HEK293 (cell line): ENCODE measurements around the gene PRSS2.

ENCODE experiments used
- CTCF ChIA-PET: fragments of 350-600 bp; formaldehyde crosslinking; extraction: SDS; loops from one replicate; lab custom pipeline; 2021; ENCODE audit warnings: antibody characterized with exemption; lab: Yijun Ruan, JAX
- POLR2A ChIA-PET: fragments of 300-600 bp; formaldehyde crosslinking; extraction: SDS; loops from one replicate; lab custom pipeline; 2020; ENCODE audit warnings: antibody characterized with exemption, inconsistent platforms; lab: Yijun Ruan, JAX
- H3K27ac ChIP-seq: fragments of 200-500 bp; sonication (Bioruptor generic); 2 replicates; pipeline ENCODE4 v1.5.1; 2014; ENCODE audit warnings: low read depth, low read length, control low read depth, inconsistent platforms; ENCODE audit errors: extremely low read depth
- H3K36me3 ChIP-seq, 2 experiments: fragments of 200-500 bp in 1 of 2; sonication (Bioruptor generic) in 1 of 2; 1 replicate in 1 of 2; 2 replicates in 1 of 2; pipeline ENCODE4 v1.5.1; 2014 to 2017; ENCODE audit warnings: inconsistent platforms in 2 of 2, low read length in 2 of 2; ENCODE audit not compliant: control insufficient read depth in 2 of 2, insufficient read depth in 1 of 2
- H3K4me1 ChIP-seq: fragments of 200-500 bp; sonication (Bioruptor generic); 2 replicates; pipeline ENCODE4 v1.5.1; 2014; ENCODE audit warnings: mild to moderate bottlenecking, low read length, inconsistent platforms; ENCODE audit not compliant: control insufficient read depth, insufficient read depth
- H3K4me3 ChIP-seq: 2 replicates; pipeline ENCODE4 v1.5.1; 2011; ENCODE audit warnings: low read depth, mild to moderate bottlenecking, control low read depth, low read length, moderate library complexity
- H3K9me3 ChIP-seq: fragments of 200-500 bp; sonication (Bioruptor generic); 2 replicates; pipeline ENCODE4 v1.5.1; 2014; ENCODE audit warnings: low read depth, low read length, inconsistent platforms; ENCODE audit not compliant: control insufficient read depth, insufficient read depth
- EGR2 ChIP-seq: fragments of 450-650 bp; formaldehyde crosslinking; IDR thresholded peaks from 2 replicates; pipeline ENCODE4 v1.5.1; 2016; ENCODE audit warnings: low read depth, missing biosample characterization, missing genetic modification characterization
- GLI4 ChIP-seq: fragments of 450-650 bp; formaldehyde crosslinking; IDR thresholded peaks from 2 replicates; pipeline ENCODE4 v1.5.1; 2016; ENCODE audit warnings: missing biosample characterization, missing genetic modification characterization
- KLF17 ChIP-seq: fragments of 450-650 bp; formaldehyde crosslinking; IDR thresholded peaks from 2 replicates; pipeline ENCODE4 v1.5.1; 2016; ENCODE audit warnings: missing biosample characterization, missing genetic modification characterization
- PRDM10 ChIP-seq: fragments of 450-650 bp; formaldehyde crosslinking; IDR thresholded peaks from 2 replicates; pipeline ENCODE4 v1.5.1; 2016; ENCODE audit warnings: missing biosample characterization, missing genetic modification characterization
- TSHZ1 ChIP-seq: fragments of 450-650 bp; formaldehyde crosslinking; IDR thresholded peaks from 2 replicates; pipeline ENCODE4 v1.5.1; 2016; ENCODE audit warnings: missing biosample characterization, missing genetic modification characterization, borderline replicate concordance
- YY2 ChIP-seq: fragments of 450-650 bp; formaldehyde crosslinking; IDR thresholded peaks from 2 replicates; pipeline ENCODE4 v1.5.1; 2016; ENCODE audit warnings: missing biosample characterization, missing genetic modification characterization
- ZNF112 ChIP-seq: fragments of 450-650 bp; formaldehyde crosslinking; IDR thresholded peaks from 2 replicates; pipeline ENCODE4 v1.5.0; 2017; ENCODE audit warnings: missing biosample characterization, missing genetic modification characterization
- ZNF155 ChIP-seq: fragments of 450-650 bp; formaldehyde crosslinking; IDR thresholded peaks from 2 replicates; pipeline ENCODE4 v1.5.1; 2016; ENCODE audit warnings: missing biosample characterization, missing genetic modification characterization
- ZNF214 ChIP-seq: fragments of 450-650 bp; formaldehyde crosslinking; IDR thresholded peaks from 2 replicates; pipeline ENCODE4 v1.5.1; 2017; ENCODE audit warnings: missing biosample characterization, mild to moderate bottlenecking, missing genetic modification characterization, borderline replicate concordance
- ZNF221 ChIP-seq: fragments of 450-650 bp; formaldehyde crosslinking; IDR thresholded peaks from 2 replicates; pipeline ENCODE4 v1.5.1; 2017; ENCODE audit warnings: missing biosample characterization, missing genetic modification characterization, borderline replicate concordance
- ZNF239 ChIP-seq: fragments of 450-650 bp; formaldehyde crosslinking; IDR thresholded peaks from 2 replicates; pipeline ENCODE4 v1.5.1; 2016; ENCODE audit warnings: missing biosample characterization, missing genetic modification characterization
- ZNF302 ChIP-seq: fragments of 450-650 bp; formaldehyde crosslinking; IDR thresholded peaks from 2 replicates; pipeline ENCODE4 v1.5.1; 2016; ENCODE audit warnings: missing biosample characterization, missing genetic modification characterization, low read depth
- ZNF324 ChIP-seq: fragments of 450-650 bp; formaldehyde crosslinking; IDR thresholded peaks from 2 replicates; pipeline ENCODE4 v1.5.1; 2016; ENCODE audit warnings: missing biosample characterization, missing genetic modification characterization
- ZNF350 ChIP-seq: fragments of 450-650 bp; formaldehyde crosslinking; IDR thresholded peaks from 2 replicates; pipeline ENCODE4 v1.5.0; 2017; ENCODE audit warnings: missing biosample characterization, mild to moderate bottlenecking, missing genetic modification characterization
- ZNF501 ChIP-seq: fragments of 450-650 bp; formaldehyde crosslinking; IDR thresholded peaks from 2 replicates; pipeline ENCODE4 v1.5.1; 2016; ENCODE audit warnings: missing biosample characterization, missing genetic modification characterization
- ZNF544 ChIP-seq: fragments of 450-650 bp; formaldehyde crosslinking; IDR thresholded peaks from 2 replicates; pipeline ENCODE4 v1.5.0; 2017; ENCODE audit warnings: missing biosample characterization, missing genetic modification characterization
- ZNF624 ChIP-seq: fragments of 450-650 bp; formaldehyde crosslinking; IDR thresholded peaks from 2 replicates; pipeline ENCODE4 v1.5.1; 2017; ENCODE audit warnings: missing biosample characterization, missing genetic modification characterization
- ZNF777 ChIP-seq: fragments of 450-650 bp; formaldehyde crosslinking; IDR thresholded peaks from 2 replicates; pipeline ENCODE4 v1.5.1; 2017; ENCODE audit warnings: missing biosample characterization, missing genetic modification characterization, borderline replicate concordance
- ZNF830 ChIP-seq: fragments of 450-650 bp; IDR thresholded peaks from 2 replicates; pipeline ENCODE4 v1.5.0; 2018; ENCODE audit warnings: missing biosample characterization, missing genetic modification characterization, low read depth, mild to moderate bottlenecking, moderate library complexity

The PRSS2 gene

GRCh38 chr7:142773937-142774744 is 3.4 kb downstream of the PRSS2 start:
- POLR2A ChIA-PET, result no interaction called here
- no peak overlapping the region for H3K4me3 ChIP-seq

More at GRCh38 chr7:142773937-142774744, 3.4 kb downstream of the PRSS2 start:
- TF ChIP-seq KLF17 (no peak), EGR2 (tag by site-specific recombination) (no peak), ZNF214 (tag by site-specific recombination) (no peak), ZNF777 (tag by site-specific recombination) (no peak), PRDM10 (no peak), ZNF324 (no peak), TSHZ1 (tag by site-specific recombination) (no peak), ZNF624 (tag by site-specific recombination) (no peak), ZNF350 (tag by site-specific recombination) (no peak), ZNF544 (tag by site-specific recombination) (no peak), YY2 (tag by site-specific recombination) (no peak), ZNF830 (tag by site-specific recombination) (no peak), ZNF239 (no peak), GLI4 (no peak), ZNF155 (tag by site-specific recombination) (no peak), ZNF302 (tag by site-specific recombination) (no peak), ZNF221 (tag by site-specific recombination) (no peak), ZNF501 (tag by site-specific recombination) (no peak), ZNF112 (tag by site-specific recombination) (no peak)
- Histone ChIP-seq H3K27ac (no peak overlapping the region), H3K9me3 (no peaks in the 10 kb centered on the region), H3K36me3 (no peaks in the 10 kb centered on the region), H3K4me1 (no peaks in the 10 kb centered on the region)
- CTCF ChIA-PET, result interaction anchor here (0.7 to 1.7 kb wide), 7 partner anchors 9 to 240 kb away, joined by 3 to 12 read pairs (median 3); no protein-coding TSS in a partner anchor
